ENCODE measurements around the gene DGKE.
A peak's percentile ranks its signal among the peaks of the same experiment; 100 is the strongest.

Gene DGKE

GRCh38 chr17:56891751-56892150 lies 57.8 kb downstream of the DGKE start:
- no peak for DNase-seq

- no peak for DNase-seq
These were observed 58.4 kb downstream of the DGKE start for GRCh38 chr17:56892333-56892732.

GRCh38 chr17:56893503-56893902 lies 59.6 kb downstream of the DGKE start:
- DNase-seq = no peak

- DNase-seq = no peak
These were observed 61.0 kb downstream of the DGKE start for GRCh38 chr17:56894859-56895455.

GRCh38 chr17:56896217-56896967 lies 62.4 kb downstream of the DGKE start:
- DNase-seq = no peak

GRCh38 chr17:56896968-56897359 lies 63.0 kb downstream of the DGKE start:
- no peak for DNase-seq

- no peak for DNase-seq
These were observed 63.9 kb downstream of the DGKE start for GRCh38 chr17:56897646-56898424.

- no peak for DNase-seq
These were observed 64.9 kb downstream of the DGKE start for GRCh38 chr17:56898874-56899273.

- no peak for DNase-seq
These were observed 65.5 kb downstream of the DGKE start for GRCh38 chr17:56899403-56899802.

- peak; percentile 83 for DNase-seq
These were observed 68.4 kb downstream of the DGKE start for GRCh38 chr17:56902348-56902747.

GRCh38 chr17:56903560-56903959 lies 69.6 kb downstream of the DGKE start:
- no peak for DNase-seq

GRCh38 chr17:56908001-56908542 lies 74.1 kb downstream of the DGKE start:
- no peak for DNase-seq

GRCh38 chr17:56909742-56910508 lies 76.0 kb downstream of the DGKE start:
- DNase-seq = no peak

GRCh38 chr17:56910509-56911235 lies 76.7 kb downstream of the DGKE start:
- DNase-seq = no peak

- no peak for DNase-seq
These were observed 78.4 kb downstream of the DGKE start for GRCh38 chr17:56912105-56912999.

- no peak for DNase-seq
These were observed 79.0 kb downstream of the DGKE start for GRCh38 chr17:56913000-56913311.

GRCh38 chr17:56913353-56913866 lies 79.5 kb downstream of the DGKE start:
- DNase-seq = no peak

- DNase-seq = peak; percentile 90
These were observed 80.1 kb downstream of the DGKE start, which contains the start of gene TRIM25 for GRCh38 chr17:56913867-56914580. Gene TRIM25, minus strand, starts transcription at chr17:56914049. Its CDS starts 61 bp downstream, at chr17:56913988.

- no peak for DNase-seq
These were observed 80.8 kb downstream of the DGKE start for GRCh38 chr17:56914581-56915273.

Data from fibroblast of skin of scalp (primary cell).